Esophagus muscularis mucosa (tissue), 4 donors: ENCODE measurements around the gene F13A1. TPM values are rescaled to one million over a fixed set of nuclear protein-coding genes. Genes with fewer than 3 reads are reported as not detected.

Experiments used
- DNase-seq: peaks from one replicate; pipeline ENCODE4 v3.0.0-alpha.2; 2017; ENCODE audit errors: extremely low spot score
- H3K27ac ChIP-seq, 4 donors: fragments of 200-600 bp; sonication (generic); replicated peaks in 1 of 4; 1 replicate in 3 of 4; 2 replicates in 1 of 4; pipeline ENCODE4 v1.5.1; 2016 to 2019; ENCODE audit warnings: mild to moderate bottlenecking in 1 of 4
- H3K27me3 ChIP-seq, 4 donors: fragments of 200-600 bp; sonication (generic); one replicate each; pipeline versions ENCODE4 v1.5.1 to v1.6.0; 2016 to 2019
- H3K36me3 ChIP-seq, 4 donors: fragments of 200-600 bp; sonication (generic); one replicate each; pipeline ENCODE4 v1.5.1; 2016 to 2019
- H3K4me1 ChIP-seq, 4 donors: fragments of 200-600 bp; sonication (generic); one replicate each; pipeline ENCODE4 v1.5.1; 2016 to 2019
- H3K4me3 ChIP-seq, 4 donors: fragments of 200-600 bp; sonication (generic); 1 replicate in 2 of 4; 2 replicates in 2 of 4; pipeline ENCODE4 v1.5.1; 2016 to 2019; ENCODE audit warnings: mild to moderate bottlenecking in 4 of 4, moderate library complexity in 1 of 4
- H3K9me3 ChIP-seq, 4 donors: fragments of 200-600 bp; sonication (generic); 1 replicate in 3 of 4; 2 replicates in 1 of 4; pipeline ENCODE4 v1.5.1; 2016 to 2019
- EP300 ChIP-seq: sonication (generic); formaldehyde crosslinking; IDR thresholded peaks from one replicate; pipeline ENCODE4 v1.6.1; 2017; ENCODE audit warnings: antibody characterized with exemption
- POLR2A ChIP-seq: fragments of 450-650 bp; IDR thresholded peaks from one replicate; pipeline ENCODE4 v1.6.1; 2017; ENCODE audit warnings: antibody characterized with exemption, moderate library complexity, mild to moderate bottlenecking, low read depth
- POLR2AphosphoS5 ChIP-seq, 2 donors: sonication (generic); formaldehyde crosslinking; IDR thresholded peaks; one replicate each; pipeline ENCODE4 v1.6.1; 2017; ENCODE audit warnings: antibody characterized with exemption in 2 of 2
- WGBS: methylation state at CpG from one replicate; pipeline ENCODE4 v1.1.5; 2018; 5-methylcytosine and 5-hydroxymethylcytosine counted together
- intact Hi-C: fragments of 100-400 bp; cut with DNase I; formaldehyde crosslinking; loops from one replicate; pipeline ENCODE4 v1.15.1; 2023
- total RNA-seq, 4 donors: library from RNA; depleted of rRNA; stranded (reverse); fragments of >200 nt; gene quantifications; one replicate each; pipeline versions ENCODE4 v1.1.0 to v1.2.1, GENCODE V29; 2016
- TF ChIP-seq, protein P1 (sequence below), 3 experiments: fragments of 200-600 bp in 2 of 3; fragments of 450-650 bp in 1 of 3; sonication (generic) in 2 of 3; IDR thresholded peaks; one replicate each; pipeline ENCODE4 v1.5.1; 2017 to 2019; ENCODE audit warnings: antibody characterized with exemption in 3 of 3, mild to moderate bottlenecking in 2 of 3, moderate library complexity in 1 of 3

Gene F13A1
- total RNA-seq, 4 donors from 2014 or later = 63.6 to 173 (median 101) TPM

DNA sequence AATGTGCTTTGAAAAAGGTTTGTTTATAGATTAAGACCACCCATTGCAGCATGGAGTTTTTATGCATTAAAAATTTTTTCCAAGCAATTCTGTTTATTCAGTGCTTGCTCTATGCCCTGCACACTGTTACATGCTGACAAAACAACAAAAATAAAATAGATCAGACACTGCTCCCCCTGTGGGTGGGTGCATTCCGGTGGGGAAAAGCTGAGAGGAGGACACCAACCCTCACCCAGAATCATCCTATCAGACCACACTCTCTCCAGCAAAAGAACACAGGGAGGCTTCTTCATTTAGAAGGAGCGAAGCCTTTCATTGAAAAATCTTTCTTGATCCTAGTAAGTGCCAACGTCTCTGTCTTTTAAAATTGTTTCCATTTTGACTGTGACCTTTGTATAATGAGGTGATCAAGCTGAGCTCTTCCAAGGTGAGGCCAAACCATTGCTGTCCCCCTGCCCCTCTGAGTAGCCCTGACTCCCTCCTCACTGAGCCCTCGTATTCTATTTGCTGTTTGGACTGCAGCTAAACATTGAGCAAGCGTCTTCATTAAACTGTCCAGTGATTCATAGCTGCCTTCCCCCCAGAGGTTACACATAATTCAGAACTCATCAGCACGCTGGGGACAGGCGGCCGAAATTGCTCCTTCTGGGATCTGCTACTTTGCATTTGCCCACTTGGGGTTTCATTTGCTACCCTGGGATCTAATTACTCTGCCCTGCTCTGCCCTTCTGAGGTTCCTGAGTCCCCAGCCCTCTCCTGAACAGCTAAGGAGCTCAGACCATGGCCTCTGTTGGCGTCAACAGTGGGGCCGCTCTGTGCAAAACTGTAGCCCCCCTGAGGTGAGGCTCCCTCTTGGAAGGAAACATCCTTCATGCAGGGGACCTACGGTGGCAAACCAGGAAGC, 102.4 kb downstream of the F13A1 start:
- Histone ChIP-seq H3K4me3 (no peak overlapping the region), H3K27ac (no peak overlapping the region), H3K36me3 (no peaks in the 10 kb centered on the region), H3K9me3 (no peaks in the 10 kb centered on the region), H3K4me1 (no peaks in the 10 kb centered on the region), H3K27me3 (no peaks in the 10 kb centered on the region)
- TF ChIP-seq, protein P1, sequence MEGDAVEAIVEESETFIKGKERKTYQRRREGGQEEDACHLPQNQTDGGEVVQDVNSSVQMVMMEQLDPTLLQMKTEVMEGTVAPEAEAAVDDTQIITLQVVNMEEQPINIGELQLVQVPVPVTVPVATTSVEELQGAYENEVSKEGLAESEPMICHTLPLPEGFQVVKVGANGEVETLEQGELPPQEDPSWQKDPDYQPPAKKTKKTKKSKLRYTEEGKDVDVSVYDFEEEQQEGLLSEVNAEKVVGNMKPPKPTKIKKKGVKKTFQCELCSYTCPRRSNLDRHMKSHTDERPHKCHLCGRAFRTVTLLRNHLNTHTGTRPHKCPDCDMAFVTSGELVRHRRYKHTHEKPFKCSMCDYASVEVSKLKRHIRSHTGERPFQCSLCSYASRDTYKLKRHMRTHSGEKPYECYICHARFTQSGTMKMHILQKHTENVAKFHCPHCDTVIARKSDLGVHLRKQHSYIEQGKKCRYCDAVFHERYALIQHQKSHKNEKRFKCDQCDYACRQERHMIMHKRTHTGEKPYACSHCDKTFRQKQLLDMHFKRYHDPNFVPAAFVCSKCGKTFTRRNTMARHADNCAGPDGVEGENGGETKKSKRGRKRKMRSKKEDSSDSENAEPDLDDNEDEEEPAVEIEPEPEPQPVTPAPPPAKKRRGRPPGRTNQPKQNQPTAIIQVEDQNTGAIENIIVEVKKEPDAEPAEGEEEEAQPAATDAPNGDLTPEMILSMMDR (IDR thresholded peaks at IDR 0.05) = no peak
- TF ChIP-seq POLR2AphosphoS5 (IDR thresholded peaks at IDR 0.05) (no peak), EP300 (no peak), POLR2A (no peak)
- intact Hi-C loops = no loop called here
- DNase-seq = no peak
- WGBS = 55% methylated on average over 11 of the region's 11 CpGs

DNA sequence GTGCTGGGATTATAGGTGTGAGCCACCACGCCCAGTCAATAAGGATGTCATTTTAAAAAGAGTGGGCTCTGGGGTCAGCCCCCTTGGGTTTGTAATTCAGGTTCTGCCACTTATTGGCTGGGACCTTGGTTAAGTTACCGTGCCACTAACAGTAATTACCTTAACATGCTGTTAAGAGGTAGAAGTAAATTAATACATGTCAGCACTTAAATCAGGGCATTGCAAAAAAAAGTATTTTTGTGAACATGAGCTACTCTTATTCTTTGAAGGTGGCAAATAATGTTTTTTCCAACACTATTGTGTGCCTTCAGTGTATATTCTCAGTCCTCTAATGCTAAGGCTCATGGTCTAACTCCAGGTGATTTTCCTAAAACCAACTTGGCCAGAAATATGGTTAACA, 109.5 kb downstream of the F13A1 start:
- H3K36me3 ChIP-seq = no peaks in the 10 kb centered on the region
- DNase-seq = no peak
- intact Hi-C loops = no loop called here
- WGBS = no CpG with 5 or more reads among the region's 2 CpGs
- H3K4me1 ChIP-seq = no peaks in the 10 kb centered on the region
- H3K4me3 ChIP-seq = no peak overlapping the region
- no peak for TF ChIP-seq POLR2A
- TF ChIP-seq, protein P1 (IDR thresholded peaks at IDR 0.05) = no peak
- TF ChIP-seq POLR2AphosphoS5 (IDR thresholded peaks at IDR 0.05) = no peak
- TF ChIP-seq EP300 = no peak
- H3K27ac ChIP-seq = no peak overlapping the region
- H3K27me3 ChIP-seq = no peaks in the 10 kb centered on the region
- peaks cover 0 to 11% (median 2%) of the 10 kb centered on the region in 4 donors for H3K9me3 ChIP-seq

DNA sequence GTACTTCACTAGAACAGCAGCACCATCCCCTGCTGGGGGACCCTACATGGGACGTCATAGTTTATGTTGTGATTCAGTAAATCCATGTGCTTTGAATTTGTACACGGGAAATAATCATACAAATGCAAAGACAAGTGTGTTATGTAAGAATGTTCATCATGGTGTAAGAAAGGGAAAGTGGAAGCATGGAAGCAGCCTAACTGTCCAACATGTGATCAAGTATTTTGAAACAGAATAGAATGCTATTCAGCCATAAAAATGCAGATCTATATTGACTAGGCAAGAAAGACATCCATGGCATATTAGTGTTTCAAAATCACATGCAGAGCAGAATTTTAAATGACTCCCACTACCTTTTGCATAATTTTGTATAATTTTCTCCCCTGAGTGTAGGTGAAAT, 117.6 kb downstream of the F13A1 start:
- Histone ChIP-seq H3K36me3 (no peaks in the 10 kb centered on the region), H3K9me3 (peaks cover 0 to 6% (median 0%) of the 10 kb centered on the region in 4 donors), H3K4me3 (no peak overlapping the region), H3K4me1 (no peaks in the 10 kb centered on the region), H3K27me3 (no peaks in the 10 kb centered on the region), H3K27ac (no peak overlapping the region)
- 71% methylated on average over 2 of the region's 2 CpGs for WGBS
- no peak for DNase-seq
- intact Hi-C loops = no loop called here
- TF ChIP-seq, protein P1 (IDR thresholded peaks at IDR 0.05) = no peak
- TF ChIP-seq POLR2A = no peak
- TF ChIP-seq POLR2AphosphoS5 (IDR thresholded peaks at IDR 0.05) = no peak
- TF ChIP-seq EP300 = no peak

DNA sequence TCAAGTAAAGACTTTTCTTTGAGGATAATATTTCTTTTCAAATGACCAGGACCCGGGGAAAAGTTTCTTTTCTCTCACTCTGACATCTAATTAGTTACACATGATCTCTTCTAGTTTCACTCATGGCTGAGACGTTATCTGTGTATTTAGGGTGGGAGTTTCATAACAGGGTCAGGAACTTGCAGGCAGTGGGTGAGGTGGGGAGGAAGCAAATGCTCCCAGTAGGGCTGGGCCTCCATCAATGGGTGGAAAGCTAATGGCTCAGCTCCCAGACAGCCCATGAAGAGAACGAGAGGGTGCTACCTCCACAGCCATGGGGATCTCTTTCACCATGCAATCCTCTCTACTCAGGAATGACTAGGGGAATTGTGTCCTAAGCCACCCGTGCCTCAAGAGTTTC, 119.3 kb downstream of the F13A1 start:
- intact Hi-C loops = no loop called here
- no peak for DNase-seq
- Histone ChIP-seq H3K4me3 (no peak overlapping the region), H3K27ac (no peak overlapping the region), H3K27me3 (no peaks in the 10 kb centered on the region), H3K36me3 (no peaks in the 10 kb centered on the region), H3K9me3 (no peaks in the 10 kb centered on the region), H3K4me1 (no peaks in the 10 kb centered on the region)
- WGBS = 50% methylated on average over 4 of the region's 4 CpGs
- TF ChIP-seq POLR2A (no peak), POLR2AphosphoS5 (IDR thresholded peaks at IDR 0.05) (no peak), EP300 (no peak)
- TF ChIP-seq, protein P1 (IDR thresholded peaks at IDR 0.05) = no peak
